ENCODE measurements around the gene KRTAP22-2.

The KRTAP22-2 gene

DNA sequence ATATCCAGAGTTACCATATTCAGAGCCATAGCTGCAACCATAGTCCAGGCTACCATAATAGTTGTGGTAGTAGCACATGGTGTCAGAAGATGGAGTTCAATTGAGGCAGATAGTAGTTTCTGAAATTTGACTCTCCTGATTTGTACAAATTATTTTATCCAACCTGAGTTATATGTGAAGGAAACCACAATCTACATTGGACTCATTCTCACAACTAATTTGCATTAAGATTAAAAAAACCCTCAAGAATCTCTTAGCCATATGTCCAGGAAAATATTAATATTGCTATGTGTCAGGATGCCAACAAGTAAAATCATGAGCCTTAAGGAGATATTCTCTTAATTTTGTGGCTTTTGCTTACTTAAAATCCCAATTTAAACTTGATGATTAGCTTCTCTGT, at the start of gene KRTAP22-2:
TSS of gene KRTAP22-2 (minus strand) at position 101 of the 400 bp plus-strand sequence.
- DNase-seq (ENCODE audit: low spot score), result no peak
- TF ChIP-seq, protein P1, sequence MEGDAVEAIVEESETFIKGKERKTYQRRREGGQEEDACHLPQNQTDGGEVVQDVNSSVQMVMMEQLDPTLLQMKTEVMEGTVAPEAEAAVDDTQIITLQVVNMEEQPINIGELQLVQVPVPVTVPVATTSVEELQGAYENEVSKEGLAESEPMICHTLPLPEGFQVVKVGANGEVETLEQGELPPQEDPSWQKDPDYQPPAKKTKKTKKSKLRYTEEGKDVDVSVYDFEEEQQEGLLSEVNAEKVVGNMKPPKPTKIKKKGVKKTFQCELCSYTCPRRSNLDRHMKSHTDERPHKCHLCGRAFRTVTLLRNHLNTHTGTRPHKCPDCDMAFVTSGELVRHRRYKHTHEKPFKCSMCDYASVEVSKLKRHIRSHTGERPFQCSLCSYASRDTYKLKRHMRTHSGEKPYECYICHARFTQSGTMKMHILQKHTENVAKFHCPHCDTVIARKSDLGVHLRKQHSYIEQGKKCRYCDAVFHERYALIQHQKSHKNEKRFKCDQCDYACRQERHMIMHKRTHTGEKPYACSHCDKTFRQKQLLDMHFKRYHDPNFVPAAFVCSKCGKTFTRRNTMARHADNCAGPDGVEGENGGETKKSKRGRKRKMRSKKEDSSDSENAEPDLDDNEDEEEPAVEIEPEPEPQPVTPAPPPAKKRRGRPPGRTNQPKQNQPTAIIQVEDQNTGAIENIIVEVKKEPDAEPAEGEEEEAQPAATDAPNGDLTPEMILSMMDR (IDR thresholded peaks at IDR 0.05; ENCODE audit: extremely low read depth, missing control alignments), result no peak

DNA sequence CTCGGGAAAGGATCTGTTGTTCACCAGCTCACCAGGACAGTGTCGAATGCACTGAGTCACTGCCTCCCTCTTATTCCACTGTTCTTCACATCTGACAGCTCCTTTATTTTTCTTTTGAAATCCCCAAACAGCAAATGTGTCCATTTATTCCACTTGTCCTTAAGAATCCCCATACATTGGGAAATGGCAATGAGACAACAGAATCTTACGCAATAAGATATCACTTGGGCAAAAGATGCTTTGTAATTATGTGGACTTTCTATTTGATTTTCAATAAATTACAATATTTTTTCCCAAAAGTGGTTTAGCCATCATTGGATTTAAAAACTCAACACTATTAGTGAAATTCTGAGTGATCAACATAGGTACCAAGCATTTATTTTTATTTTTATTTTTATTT, 48.5 kb upstream of the KRTAP22-2 start:
- TF ChIP-seq, protein P1 (IDR thresholded peaks at IDR 0.05; ENCODE audit: extremely low read depth, missing control alignments), result no peak
- no peak for DNase-seq (ENCODE audit: low spot score)

DNA sequence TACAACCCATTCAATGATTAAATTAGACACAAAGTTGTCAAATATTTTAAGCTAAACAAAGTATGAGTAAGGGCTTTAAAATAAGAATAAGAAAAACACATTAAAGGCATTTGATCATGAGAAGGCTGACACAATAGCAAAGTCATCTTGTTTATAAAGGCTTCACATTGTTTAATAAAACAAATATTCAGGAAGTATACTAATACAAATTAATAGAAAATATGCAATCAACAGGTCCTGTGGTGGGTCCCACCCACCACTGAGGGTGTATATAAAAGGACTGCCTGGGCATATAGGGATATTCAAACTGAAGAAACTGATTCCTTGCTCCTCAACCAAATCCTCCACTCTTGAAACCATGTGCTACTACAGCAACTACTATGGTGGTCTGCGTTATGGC, 44.7 kb upstream of the KRTAP22-2 start, which contains the start of gene KRTAP20-2:
TSS of gene KRTAP20-2 (plus strand) at position 301 of the 400 bp plus-strand sequence. CDS start at position 359, 58 bp downstream.
- no peak for DNase-seq (ENCODE audit: low spot score)
- TF ChIP-seq, protein P1 (IDR thresholded peaks at IDR 0.05; ENCODE audit: extremely low read depth, missing control alignments), result no peak

DNA sequence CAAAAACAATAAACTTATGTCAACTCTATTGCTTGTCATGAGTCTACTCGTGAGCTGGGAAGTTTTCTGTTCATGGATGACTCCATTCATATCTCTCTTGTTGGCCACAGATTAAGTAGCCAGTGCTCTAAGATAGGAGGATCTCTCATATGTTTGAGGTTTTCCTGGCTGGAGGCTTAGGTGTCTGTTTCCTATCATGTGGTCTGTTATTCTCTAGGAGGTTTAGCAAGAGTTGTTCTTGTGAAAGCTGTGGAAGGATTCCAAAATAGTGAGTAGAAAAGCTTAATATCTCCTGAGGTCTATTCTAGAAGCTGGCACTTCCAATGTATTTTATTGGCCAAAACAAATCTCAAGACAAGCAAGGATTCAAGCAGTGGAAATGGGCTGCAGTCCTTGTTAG, 39.0 kb upstream of the KRTAP22-2 start:
- TF ChIP-seq, protein P1 (IDR thresholded peaks at IDR 0.05; ENCODE audit: extremely low read depth, missing control alignments), result no peak

DNA sequence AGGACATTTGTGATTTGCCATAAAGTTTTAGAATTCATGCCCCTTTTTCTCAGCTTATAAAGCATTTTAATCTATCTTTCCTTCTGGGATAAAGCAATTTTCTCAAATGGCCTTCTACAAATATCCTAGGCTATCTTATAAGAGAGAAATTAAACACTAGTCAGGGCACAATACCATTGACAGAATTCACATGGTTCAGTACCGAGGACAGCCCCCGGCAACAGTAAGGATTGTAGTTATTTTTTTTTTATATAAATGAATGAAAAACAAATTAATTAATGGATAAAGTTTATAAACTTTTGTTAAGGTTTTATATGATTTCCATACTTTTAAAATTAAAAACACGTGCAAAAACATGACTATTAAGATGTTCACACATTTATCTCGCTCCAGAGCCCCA, 37.9 kb upstream of the KRTAP22-2 start:
- TF ChIP-seq, protein P1 (IDR thresholded peaks at IDR 0.05; ENCODE audit: extremely low read depth, missing control alignments), result no peak

More for the DNA sequence above, 39.0 kb upstream of the KRTAP22-2 start:
- DNase-seq (ENCODE audit: low spot score), result no peak

DNA sequence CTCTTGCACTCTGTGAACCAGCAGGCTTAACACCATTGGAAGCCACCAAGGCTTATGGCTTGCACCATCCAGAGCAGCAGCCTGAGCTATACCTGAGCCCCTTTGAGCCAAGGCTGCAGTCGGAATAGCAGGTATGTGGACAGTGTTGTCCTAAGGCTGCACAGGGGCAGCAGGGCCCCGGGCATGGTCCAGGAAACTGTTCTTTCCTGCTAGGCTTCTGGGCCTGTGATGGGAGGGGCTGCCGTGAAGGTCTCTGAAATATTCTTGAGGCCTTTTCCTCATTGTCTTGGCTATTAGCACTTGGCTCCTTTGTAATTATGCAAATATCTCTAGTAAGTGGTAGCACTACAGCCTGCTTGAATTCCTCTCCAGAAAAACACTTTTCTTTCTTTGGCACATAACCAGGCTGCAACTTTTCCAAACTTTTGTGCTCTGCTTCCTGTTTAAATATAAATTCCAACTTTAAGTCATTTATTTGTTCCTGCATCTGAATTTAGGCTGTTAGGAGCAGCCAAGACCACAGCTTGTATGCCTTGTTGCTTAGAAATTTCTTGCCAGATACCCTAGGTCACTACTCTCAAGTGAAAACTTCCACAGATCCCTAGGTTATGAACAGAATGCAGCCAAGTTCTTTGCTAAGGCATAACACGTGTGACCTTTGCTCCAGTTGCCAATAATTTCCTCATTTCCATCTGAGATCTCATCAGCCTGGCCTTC, 35.4 kb upstream of the KRTAP22-2 start:
- no peak for DNase-seq (ENCODE audit: low spot score)
- TF ChIP-seq, protein P1 (IDR thresholded peaks at IDR 0.05; ENCODE audit: extremely low read depth, missing control alignments), result no peak

More for the DNA sequence above, 37.9 kb upstream of the KRTAP22-2 start:
- DNase-seq (ENCODE audit: low spot score), result no peak

DNA sequence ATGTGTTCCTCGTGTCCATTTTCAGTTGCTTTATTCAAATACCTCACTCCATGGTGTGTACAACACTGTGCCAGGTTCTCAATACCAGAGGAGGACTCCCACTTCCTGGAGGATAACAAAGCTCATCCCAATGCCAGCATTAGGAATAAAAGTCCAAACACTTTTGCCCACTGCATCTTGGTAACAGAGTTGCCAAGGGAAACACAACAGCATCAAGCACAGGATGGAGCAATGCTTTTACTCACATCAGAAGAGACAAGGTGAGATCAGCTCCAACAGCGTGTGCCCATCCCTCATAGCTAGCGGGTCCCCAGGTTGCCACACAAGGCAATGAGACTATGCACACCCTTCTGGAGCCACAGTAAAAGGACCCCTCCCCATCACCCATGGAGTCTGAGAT, 33.2 kb upstream of the KRTAP22-2 start:
- TF ChIP-seq, protein P1 (IDR thresholded peaks at IDR 0.05; ENCODE audit: extremely low read depth, missing control alignments), result no peak
- DNase-seq (ENCODE audit: low spot score), result no peak
